GM18502 (cell line): ENCODE data around the gene GHRHR.

Source experiments
- ATAC-seq: cut with Tn5 transposase; IDR thresholded peaks from one replicate; pipeline ENCODE4 v1.9.1; 2021; ENCODE audit warnings: mild to moderate bottlenecking; ENCODE audit not compliant: unreplicated experiment, poor library complexity

GHRHR gene

DNA sequence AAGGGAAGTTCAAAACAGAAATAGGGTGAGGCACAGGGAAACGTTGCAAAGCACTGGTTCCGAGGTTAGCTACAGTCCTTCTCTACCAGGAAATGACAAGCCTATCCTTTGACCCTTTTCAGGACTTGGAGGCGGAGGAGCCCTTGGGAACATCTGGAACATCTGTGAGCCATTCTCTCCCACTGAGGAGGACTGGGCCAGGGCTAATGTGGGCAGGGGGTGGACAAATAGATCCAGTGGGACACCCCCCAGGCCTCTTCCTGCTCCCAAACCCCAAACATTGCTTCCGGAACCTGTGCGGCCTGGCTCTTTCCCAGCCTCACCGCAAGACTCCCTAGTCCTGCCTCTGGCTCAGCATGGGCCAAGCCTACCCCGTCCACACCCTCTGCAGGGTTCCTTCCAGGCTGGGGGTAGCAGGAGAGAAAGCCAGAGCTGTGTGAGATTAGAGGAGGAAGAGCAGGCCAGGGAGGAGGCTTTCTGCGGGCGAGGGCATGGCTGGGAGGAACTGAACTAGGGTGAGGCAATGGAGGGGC, 36.5 kb downstream of the GHRHR start:
- ATAC-seq: no peak

DNA sequence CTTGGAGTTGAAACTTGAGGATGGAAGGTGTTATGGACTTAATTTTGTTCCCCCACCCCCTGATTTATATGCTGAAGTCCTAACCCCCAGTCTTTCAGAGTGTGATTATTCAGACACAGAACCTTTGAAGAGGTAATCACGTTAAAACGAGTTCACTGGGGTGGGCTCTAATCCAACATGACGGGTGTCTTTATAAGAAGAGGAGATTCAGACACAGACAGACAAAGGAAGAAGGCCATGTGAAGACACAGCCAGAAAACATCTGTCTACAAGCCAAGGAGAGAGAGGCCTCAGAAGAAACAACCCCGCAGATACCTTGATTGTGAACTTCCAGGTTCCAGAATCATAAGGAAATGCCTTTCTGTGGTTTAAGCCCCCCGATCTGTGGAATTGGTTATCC, 37.0 kb downstream of the GHRHR start:
- ATAC-seq: no peak

DNA sequence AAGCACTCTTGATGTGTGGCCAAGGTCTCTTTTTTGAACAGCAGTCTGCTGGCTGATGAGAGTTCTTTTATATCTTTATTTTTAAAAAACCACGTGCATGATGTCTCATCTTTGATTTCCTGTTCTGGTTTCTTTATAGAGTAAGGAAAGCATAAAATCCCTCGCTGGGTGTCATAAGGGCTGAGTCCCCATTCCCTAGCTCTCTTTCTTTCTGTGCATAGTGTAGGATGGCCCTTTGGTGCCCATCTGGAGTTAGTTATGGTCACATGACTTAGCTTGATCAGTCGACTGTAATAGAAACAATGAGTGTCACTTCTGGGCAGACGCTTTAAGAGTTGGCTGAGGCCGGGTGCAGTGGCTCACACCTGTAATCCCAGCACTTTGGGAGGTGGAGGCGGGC, 38.5 kb downstream of the GHRHR start:
- ATAC-seq: no peak

DNA sequence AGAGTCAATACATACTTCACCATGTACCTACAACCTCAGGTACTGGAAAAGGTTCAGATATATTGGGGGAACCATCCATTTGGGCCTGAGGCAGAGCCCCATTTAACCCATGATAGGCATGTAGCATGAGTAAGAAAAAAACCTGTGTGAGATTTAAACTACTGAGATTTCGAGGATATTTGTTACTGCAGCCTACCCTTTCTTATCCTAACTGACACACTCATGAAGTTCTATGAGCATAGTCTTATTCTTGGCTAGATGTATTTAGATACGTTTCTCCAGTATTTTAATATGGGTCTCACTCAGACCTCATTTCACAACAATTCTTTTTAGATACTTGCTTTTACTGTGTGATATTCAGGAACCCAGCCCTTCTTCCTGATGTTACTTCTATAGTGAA, 39.3 kb downstream of the GHRHR start:
- ATAC-seq: no peak

DNA sequence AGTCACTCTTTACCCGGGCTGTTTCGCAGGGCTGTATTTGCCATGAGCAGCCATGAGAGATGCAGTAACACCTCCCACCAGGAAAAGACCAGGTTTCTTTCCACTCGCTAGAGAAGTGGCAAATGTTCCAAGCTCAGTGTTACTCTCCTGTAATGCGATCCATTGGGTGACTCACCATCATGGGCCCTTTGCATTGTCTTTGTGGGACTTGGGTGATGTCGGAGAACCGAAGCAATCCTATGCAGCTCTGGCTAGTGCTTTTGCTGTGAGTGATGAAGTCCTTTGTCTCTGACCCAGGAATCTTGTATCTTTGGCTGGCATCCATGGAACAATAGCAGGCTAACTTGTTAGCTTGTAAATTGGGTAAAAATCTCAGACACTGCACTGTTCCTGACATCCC, 40.0 kb downstream of the GHRHR start:
- no peak for ATAC-seq

DNA sequence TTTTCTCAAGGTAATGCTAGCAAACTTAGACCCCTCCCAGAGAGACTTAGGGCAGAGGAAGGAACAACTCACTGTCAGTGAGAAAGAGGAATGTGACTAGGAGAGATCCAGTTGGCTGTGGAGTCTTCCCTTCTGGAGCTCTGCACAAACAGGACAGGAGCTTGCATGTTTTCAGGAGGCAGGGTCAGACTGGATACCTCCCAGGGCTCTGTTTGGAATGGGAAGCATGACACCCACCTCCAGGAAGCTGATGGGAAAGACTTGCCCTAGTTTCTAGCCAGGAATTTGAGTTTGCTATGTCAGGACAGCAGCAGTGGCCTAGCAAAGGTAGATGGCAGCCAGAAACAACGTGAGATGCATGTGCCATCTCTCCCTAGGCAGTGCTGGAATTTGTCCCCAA, 40.6 kb downstream of the GHRHR start:
- ATAC-seq: no peak

DNA sequence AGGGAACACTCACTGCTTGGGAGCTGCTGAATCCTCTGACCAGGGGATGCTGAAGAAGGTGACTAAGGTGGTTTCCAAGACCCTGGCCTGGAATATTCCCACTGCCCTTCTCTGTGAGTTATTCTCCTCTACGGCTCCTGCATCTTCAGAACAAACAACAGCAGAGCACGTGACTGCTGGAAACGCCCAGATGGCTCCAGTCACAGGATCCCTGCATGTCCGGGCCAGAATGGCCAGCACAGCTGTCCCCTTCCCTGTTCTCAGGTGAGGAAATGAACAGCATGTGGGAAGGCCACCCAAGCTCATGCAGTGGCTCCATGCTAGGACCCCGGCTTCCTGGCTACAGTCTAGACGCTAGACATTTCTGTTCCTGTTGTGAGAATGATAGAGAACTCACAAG, 43.1 kb downstream of the GHRHR start:
- ATAC-seq: no peak

DNA sequence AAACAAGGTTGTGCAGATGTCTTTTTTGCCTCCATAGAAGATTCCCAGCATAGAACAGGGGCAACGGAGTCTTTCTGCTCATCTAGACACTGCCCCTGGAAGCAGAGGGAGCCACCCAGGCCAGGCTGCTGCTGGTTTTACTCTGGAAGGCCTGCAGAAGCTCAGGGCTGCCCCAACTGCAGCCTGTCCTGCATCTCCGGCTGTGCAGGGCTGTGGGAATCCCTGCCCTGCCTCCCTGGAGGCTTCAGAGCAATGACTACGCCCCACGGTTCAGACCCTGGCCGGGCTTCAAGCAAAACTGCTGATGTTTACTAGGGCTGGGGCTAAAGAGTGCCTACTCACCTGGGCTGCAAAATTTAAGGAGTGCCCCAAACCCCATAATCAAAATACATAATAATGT, 43.9 kb downstream of the GHRHR start:
- no peak for ATAC-seq

DNA sequence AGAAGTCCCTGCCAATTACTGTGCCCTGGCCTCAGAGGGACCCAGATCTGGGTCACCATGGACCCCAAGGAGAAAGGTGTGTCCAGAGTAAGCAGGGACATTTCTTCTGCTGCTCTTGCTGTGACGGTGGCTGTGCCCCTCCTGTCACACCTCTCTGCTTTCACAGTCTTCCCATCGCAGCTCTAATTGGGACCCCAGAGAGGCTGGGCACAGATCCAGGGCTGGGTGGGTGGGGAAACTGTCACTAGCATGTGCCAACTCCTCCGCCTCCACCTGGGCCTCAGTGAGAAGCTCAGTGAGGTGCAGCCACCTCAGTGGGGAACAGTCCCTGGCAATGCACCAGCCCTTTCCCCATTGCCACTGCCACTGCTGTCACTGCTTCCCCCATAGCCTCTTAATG, 51.1 kb downstream of the GHRHR start:
- no peak for ATAC-seq

DNA sequence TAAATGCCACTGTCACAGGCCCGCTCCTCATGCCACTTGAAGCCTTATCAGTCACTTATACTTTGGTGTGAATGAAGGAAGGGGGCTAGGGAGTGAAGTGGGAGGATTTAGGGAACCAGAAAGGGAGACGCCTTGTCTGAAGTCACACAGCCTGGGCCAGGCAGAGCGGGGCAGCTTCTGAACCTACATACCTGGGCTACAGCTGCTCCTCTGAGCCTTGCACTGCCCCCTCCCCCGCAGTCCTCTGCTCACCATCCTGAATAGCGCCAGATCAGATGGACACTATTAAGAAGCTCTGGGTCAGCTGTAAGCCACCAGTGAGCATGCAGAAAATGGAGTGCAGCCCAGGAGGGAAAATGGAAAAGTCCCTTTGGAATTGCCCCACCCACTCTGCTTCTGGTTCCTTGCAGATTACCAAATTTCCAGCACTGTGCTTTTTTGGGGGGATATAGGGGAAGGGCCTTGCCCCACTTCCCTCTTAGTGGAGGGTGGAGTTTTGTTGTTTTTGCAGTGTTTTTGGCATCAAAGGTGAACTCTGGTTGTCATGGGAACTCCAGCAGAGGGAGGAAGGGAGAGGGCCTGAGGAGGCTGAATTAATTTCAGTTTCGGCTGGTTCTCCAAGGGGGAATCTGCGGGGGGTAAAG, 53.4 kb downstream of the GHRHR start:
- no peak for ATAC-seq

DNA sequence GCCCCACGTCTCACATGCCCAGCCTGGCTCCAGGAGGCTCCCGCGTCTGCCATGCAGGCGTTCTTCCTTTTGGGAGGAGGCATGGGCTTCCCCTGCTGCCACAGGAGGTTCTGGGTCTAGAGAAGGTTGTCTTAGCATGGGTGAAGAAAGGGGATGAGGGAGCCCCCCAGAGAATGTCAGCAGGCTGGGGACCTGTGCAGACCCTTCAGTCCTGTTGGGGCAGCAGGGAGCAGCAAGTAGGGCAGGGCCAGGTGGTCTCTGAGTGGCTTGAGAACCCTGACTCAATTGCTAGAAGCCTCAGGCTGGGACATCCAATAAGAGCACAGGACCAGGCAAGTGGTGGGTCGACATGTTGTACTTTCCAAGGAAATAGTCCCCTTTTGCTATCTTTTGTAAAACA, 54.0 kb downstream of the GHRHR start:
- ATAC-seq: no peak

DNA sequence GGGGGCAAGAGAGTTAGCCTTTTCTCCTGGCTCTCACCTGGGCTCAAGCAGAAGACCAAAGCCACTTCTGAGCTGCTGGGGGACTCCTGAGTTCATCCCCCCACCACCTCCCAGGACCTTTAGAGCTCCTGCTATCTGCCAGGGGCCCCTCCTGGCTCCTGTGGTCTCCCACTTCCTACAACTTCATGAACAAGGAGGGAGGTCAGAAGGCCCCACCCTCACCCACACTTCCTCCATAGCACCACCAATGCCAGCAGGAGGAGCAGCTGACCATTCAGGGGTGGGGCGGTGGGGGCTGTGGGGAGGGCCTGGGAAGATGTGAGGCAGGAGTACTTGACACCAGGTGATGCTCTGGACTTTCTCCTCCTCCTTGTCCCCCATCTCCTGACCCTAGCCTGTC, 55.8 kb downstream of the GHRHR start:
- ATAC-seq: no peak

DNA sequence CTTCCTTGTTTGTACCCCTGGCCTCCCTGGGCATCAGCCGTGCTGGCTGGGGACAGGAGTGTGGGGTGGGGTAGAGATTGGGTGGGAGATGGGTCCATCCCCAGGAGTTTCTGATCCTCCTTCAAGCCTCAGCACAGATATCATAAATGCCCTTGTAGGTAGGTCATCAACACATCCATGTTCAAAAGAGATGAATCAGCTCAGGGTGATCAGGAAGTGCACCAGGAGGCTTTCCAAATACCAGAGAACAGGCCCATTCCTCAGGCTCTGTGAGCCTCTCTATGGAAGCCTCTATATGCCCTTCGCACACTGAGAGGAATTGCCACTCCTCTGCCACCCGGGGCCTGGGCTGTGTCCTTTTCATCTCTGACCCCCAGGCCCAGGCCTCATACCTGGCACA, 56.4 kb downstream of the GHRHR start:
- ATAC-seq: no peak

DNA sequence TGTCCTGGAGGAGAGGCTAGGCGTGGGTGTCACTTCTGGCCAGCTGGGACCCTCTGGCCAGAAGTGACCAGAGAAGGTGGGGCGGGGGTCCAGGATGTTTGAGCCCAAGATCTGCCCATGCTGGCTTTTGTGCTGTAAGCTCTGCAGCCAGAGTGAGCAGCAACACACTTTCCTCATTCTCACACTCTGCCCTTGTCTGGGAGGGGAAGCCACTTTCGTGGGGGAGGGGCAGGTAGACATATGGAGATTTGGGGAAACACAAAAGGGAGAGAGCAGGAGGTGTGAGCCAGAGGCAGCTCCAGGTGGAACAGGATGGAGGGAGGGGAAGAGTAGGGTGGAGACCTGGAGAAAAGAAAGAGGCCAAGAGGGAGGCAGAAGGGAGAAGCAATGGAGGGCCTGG, 56.9 kb downstream of the GHRHR start:
- no peak for ATAC-seq

DNA sequence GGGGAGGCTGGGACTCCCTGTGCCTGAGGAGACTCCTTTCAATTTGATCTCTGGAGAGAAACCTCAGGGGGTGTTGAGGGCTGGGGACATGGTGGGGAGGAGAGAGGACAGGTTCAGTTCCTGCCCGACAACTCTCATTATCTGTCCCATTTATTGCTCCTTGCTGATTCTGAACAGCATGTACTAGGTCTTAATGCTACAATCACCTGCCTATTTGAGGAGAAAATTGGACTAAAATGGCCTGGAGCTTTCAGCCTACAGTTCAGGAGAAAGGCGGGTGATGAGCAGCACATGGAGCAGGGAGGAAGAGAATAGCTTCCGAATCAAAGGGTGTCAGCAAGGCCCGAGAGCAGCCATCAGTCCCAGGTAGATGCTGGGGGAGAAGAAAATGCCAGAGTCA, 58.4 kb downstream of the GHRHR start:
- no peak for ATAC-seq

DNA sequence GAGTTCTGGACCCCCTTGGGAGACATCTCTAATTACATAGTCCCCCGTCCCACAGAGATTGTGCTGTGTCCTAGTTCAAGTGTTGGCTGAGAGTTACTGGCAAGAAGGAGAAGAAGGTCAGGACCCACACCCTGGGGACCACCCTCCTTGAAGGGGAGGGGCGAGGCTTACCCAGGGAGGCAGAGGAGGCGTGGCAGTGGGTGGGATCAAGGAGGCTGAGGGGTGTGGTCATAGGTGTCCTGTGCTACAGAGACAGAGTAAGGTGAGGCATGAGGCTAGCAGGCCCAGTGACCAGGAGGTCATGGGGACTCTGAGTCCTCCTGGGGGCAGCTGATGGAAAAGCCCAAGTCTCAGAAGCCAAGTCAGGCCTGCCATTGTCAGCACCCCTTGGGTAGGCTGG, 59.0 kb downstream of the GHRHR start:
- no peak for ATAC-seq

DNA sequence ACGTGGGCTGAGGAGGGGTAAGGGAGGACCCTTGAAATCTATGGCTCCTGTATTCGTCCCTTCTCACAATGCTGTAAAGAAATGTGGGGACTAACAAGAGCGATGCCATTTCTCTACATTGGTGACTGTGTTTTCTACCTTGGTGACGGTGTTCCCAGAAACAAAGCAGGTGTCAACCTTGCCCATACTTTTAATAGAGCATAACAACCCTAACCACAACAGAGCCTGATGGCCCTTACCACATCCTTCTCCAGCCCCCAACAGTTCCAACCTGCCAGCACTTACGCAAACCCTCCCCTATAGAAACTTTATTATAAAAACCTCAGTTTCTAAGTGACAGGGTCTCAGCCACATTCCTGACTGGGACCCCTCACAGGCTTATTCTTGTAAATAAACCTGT, 60.1 kb downstream of the GHRHR start:
- ATAC-seq: peak; percentile 46

DNA sequence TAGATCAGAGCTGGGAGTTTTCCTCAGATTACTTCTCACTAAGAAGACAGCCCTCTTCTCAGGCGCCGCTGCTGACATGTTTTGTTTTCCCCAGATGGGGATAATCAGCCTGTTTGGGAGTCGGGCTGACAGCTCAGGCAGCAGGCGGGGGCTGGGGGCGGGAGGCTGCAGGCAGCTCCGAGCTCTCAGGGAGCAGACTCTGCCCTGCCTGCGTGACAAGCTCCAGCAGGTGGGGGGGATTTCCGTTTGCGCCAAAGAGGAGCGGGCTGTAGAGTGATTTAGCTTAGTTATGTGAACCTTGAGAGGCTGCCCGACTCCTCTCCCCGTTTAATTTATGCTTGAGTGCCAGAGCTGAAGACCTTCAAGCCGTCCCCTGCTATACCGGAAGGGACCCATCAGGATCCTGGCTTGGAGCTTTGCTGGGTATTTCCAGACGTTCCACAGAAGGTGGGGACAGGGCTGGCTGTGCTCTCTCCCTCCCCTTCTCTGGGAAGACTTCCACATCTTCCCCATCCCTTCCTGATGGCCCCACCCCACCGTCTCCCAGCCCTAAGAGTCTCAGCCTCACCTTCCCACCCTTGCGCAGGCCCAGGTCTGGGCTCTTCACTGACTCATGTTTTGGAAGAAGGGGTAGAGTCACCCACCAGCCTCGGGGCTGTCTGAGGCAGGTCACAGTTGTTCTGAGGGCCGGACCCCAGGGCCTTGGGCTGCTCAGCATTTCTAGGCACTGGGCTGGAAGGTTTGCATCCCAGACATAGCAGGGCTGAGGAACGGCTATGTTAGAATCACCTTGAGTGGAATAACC, 63.6 kb downstream of the GHRHR start:
- ATAC-seq: peak; percentile 64

DNA sequence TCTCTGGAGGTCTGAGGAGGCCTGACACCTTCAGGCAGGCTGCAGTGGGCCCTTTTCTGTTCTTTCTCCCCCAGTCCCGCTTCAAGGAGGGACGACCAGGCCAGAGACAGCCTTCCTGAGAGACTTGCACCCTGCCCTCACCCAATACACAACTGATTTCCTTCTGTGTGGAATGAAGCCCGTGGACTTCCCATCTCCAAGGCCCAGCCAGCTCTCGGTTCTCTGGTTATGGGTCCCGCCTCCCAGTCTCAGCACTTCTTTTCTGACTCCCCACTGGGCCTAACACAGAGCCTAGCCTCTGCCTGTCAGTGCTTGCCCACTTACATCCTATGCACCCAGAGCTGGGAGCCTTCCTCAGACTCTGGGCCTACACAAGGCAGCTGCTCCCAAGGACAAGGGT, 64.3 kb downstream of the GHRHR start:
- ATAC-seq: no peak

DNA sequence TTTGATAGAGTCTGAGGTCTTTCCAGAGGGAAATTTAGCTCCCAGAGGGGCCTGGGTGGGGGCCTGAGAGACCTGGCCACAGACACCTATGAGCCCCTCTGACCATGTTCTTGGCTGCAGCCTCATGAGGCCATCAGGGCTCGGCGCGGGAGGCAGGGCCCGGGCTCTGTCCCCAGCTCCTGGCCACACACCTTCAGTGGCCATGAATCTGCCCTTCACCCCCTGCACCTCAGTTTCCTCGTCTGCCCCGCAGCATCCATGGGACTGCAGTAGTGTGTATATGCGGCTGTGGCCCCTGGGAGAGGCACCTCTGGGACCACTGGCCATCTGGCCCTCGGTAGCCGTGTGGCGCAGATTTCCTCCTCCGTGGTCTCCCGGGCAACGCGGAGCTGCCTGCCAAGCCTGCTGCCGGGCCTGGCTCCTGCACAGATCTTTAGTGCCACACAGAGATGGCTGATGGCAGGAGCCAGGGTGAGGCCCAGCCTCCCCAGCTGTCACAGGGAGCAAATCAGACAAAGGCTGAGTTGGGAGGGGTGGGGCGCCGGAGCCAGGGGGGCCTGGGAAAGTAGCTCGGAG, 64.8 kb downstream of the GHRHR start:
- no peak for ATAC-seq
